Measurements from ENCODE around the gene TMEM131. TPM values are rescaled to one million over a fixed set of nuclear protein-coding genes. Genes with fewer than 3 reads are reported as not detected.
A peak's percentile ranks its signal among the peaks of the same experiment; 100 is the strongest.

Gene TMEM131
- total RNA-seq, 1 donor from 2014 or later = 35.4 TPM

DNA sequence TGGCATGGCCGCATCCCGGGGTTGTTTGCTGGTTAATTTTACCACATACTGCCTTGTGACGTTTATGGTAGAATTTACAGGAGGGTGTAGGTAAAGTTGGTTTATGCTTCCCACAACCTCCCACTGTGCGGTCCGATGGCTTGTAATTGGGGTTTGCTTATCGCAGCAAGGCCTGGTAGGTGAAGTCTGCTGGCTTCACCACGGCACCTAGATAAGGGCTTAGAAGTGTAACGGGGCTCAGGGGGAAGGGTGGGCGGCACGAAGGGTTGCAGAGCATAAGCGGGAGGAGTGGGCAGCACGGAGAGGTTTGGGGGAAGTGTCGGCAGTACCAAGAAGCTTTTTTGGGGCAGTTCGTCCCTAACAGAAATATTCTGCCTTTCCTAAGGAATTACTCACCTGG lies 39.0 kb upstream of the TMEM131 start:
- H3K36me3 ChIP-seq = no peaks in the 10 kb centered on the region
- intact Hi-C loops (cut with DNase I) = no loop called here
- no peak overlapping the region for H3K27ac ChIP-seq
- H3K9me3 ChIP-seq = no peaks in the 10 kb centered on the region
- H3K4me3 ChIP-seq = no peak overlapping the region
- H3K27me3 ChIP-seq = no peaks in the 10 kb centered on the region
- H3K4me1 ChIP-seq = no peaks in the 10 kb centered on the region
- no peak for TF ChIP-seq POLR2AphosphoS5 (IDR thresholded peaks at IDR 0.05; ENCODE audit: insufficient read depth in 1 of 2, low read depth in 1 of 2)
- TF ChIP-seq POLR2A (IDR thresholded peaks at IDR 0.05) = no peak
- TF ChIP-seq, protein P1, sequence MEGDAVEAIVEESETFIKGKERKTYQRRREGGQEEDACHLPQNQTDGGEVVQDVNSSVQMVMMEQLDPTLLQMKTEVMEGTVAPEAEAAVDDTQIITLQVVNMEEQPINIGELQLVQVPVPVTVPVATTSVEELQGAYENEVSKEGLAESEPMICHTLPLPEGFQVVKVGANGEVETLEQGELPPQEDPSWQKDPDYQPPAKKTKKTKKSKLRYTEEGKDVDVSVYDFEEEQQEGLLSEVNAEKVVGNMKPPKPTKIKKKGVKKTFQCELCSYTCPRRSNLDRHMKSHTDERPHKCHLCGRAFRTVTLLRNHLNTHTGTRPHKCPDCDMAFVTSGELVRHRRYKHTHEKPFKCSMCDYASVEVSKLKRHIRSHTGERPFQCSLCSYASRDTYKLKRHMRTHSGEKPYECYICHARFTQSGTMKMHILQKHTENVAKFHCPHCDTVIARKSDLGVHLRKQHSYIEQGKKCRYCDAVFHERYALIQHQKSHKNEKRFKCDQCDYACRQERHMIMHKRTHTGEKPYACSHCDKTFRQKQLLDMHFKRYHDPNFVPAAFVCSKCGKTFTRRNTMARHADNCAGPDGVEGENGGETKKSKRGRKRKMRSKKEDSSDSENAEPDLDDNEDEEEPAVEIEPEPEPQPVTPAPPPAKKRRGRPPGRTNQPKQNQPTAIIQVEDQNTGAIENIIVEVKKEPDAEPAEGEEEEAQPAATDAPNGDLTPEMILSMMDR (IDR thresholded peaks at IDR 0.05) = no peak
- DNase-seq (ENCODE audit: extremely low spot score in 2 of 2) = peak in 1 of 2 donors; percentile 72

DNA sequence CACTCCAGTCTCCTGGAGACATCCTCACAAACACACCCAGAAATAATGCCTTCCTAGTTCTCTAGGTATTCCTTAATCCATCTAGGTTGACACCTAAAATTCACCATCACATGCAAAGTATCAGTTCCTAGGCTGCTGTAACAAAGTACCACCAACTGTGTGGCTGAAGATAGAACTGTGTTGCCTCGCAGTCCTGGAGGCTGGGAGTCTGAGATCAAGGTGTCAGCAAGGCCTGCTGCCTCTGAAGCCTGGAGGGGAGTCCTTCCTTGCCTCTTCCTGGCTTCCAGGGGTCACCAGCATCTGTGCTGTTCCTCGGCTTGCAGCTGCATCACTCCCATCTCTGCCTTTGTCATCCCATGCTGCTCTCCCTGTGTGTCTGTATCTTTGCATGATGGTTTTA lies 36.3 kb upstream of the TMEM131 start:
- TF ChIP-seq POLR2AphosphoS5 (IDR thresholded peaks at IDR 0.05; ENCODE audit: insufficient read depth in 1 of 2, low read depth in 1 of 2) (no peak), POLR2A (IDR thresholded peaks at IDR 0.05) (no peak)
- TF ChIP-seq, protein P1 (IDR thresholded peaks at IDR 0.05) = no peak
- Histone ChIP-seq H3K4me1 (no peaks in the 10 kb centered on the region), H3K27me3 (no peaks in the 10 kb centered on the region), H3K27ac (no peak overlapping the region), H3K36me3 (no peaks in the 10 kb centered on the region), H3K9me3 (no peaks in the 10 kb centered on the region), H3K4me3 (no peak overlapping the region)
- intact Hi-C loops (cut with DNase I) = no loop called here
- peak in 1 of 2 donors; percentile 70 for DNase-seq (ENCODE audit: extremely low spot score in 2 of 2)

DNA sequence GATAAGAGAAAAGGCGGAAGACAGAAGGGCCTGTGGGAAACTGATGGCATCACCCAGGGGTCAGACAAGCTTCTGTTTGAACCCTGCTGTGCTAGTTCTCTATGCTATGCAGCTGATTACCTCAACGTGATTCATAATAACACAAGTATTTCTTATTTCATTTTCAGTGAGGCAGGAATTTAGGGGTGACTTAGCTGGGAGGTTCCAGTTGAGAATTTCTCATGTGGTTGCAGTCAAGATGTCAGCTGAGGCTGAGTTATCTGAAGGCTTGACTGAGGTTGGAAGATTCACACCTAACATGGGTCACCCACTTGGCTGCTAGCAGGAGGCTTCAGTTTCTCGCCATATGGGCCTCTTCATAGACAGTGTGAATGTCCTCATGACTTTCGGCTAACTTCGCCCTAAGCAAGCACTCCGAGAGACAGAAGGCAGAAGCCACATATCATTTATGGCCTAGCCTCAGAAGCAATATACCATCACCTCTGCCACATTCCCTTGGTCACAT lies 34.0 kb upstream of the TMEM131 start:
- no peaks in the 10 kb centered on the region for H3K4me1 ChIP-seq
- H3K27me3 ChIP-seq = no peaks in the 10 kb centered on the region
- H3K27ac ChIP-seq = no peak overlapping the region
- H3K36me3 ChIP-seq = no peaks in the 10 kb centered on the region
- H3K9me3 ChIP-seq = no peaks in the 10 kb centered on the region
- intact Hi-C loops (cut with DNase I) = no loop called here
- no peak overlapping the region for H3K4me3 ChIP-seq
- TF ChIP-seq POLR2AphosphoS5 (IDR thresholded peaks at IDR 0.05; ENCODE audit: insufficient read depth in 1 of 2, low read depth in 1 of 2) (no peak), POLR2A (IDR thresholded peaks at IDR 0.05) (no peak)
- TF ChIP-seq, protein P1 (IDR thresholded peaks at IDR 0.05) = no peak
- DNase-seq (ENCODE audit: extremely low spot score in 2 of 2) = no peak

DNA sequence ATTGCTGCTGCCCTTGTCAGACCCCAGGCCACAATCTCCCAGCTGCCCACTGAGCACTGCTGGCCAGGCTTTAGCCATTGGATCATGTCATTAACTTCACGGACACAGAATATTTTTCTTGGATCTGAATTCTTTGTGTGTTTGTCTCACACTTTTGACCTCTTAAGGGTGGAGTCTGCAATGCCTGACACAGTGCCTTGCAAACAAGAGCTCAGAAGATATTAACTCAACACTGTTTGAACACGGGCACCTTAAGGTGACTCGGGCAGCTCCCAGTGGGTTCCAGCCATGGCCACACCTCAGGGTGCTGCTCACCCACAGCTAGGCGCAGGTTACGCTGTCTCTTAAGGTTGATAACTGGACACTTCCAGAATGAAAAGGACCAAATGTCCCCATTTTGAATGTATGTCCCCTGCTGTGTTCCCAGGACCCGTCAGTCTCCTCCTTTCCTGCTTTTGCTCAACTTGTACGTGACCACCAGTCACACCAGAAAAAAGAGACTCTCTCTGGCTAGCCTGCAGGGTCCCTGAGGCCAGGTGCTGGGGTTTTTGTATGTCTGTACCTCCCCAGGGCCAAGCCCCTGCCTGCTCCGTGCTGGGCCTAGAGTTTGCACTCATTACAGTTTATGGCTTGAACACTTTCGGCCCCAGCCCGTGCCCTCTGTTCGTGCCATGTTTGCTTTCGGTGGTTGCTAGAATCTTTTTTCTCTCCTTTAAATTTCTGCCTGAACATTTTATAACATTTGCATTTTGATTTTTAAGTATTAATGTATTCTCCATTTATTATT lies 33.4 kb upstream of the TMEM131 start:
- no peaks in the 10 kb centered on the region for H3K27me3 ChIP-seq
- H3K9me3 ChIP-seq = no peaks in the 10 kb centered on the region
- no peaks in the 10 kb centered on the region for H3K36me3 ChIP-seq
- H3K27ac ChIP-seq = no peak overlapping the region
- no peaks in the 10 kb centered on the region for H3K4me1 ChIP-seq
- H3K4me3 ChIP-seq = no peak overlapping the region
- intact Hi-C loops (cut with DNase I) = no loop called here
- TF ChIP-seq POLR2A (IDR thresholded peaks at IDR 0.05) = no peak
- no peak for TF ChIP-seq POLR2AphosphoS5 (IDR thresholded peaks at IDR 0.05; ENCODE audit: insufficient read depth in 1 of 2, low read depth in 1 of 2)
- TF ChIP-seq, protein P1 (IDR thresholded peaks at IDR 0.05) = no peak
- no peak for DNase-seq (ENCODE audit: extremely low spot score in 2 of 2)

DNA sequence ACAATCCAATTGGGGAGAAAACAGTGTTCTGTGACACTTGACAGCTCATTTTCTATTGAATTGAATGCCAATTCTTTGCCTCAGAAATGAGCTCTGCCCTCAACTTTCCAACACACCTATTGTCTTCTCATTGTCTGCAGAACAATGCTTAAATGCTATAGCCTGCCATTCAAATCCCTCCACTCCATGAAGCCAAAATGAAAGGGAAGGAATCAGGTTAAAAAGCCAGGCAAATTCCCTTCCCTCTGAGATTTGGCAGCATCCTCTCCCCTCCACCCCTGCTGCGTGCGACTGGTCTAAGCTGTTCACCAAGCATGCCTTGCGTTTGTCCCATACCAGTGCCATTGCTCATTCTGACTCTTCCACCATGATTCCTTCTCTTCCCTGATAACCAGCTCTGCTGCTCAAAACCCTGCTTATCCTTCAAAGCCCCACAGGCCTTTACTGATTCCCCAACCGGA lies 32.4 kb upstream of the TMEM131 start:
- no peak for DNase-seq (ENCODE audit: extremely low spot score in 2 of 2)
- TF ChIP-seq, protein P1 (IDR thresholded peaks at IDR 0.05) = no peak
- TF ChIP-seq POLR2AphosphoS5 (IDR thresholded peaks at IDR 0.05; ENCODE audit: insufficient read depth in 1 of 2, low read depth in 1 of 2) (no peak), POLR2A (IDR thresholded peaks at IDR 0.05) (no peak)
- Histone ChIP-seq H3K4me3 (no peak overlapping the region), H3K36me3 (no peaks in the 10 kb centered on the region), H3K4me1 (no peaks in the 10 kb centered on the region), H3K27ac (no peak overlapping the region), H3K27me3 (no peaks in the 10 kb centered on the region), H3K9me3 (no peaks in the 10 kb centered on the region)
- intact Hi-C loops (cut with DNase I) = no loop called here

Data from vagina (tissue), 2 donors.